HS-5 (cell line): ENCODE measurements around the gene LYST.
"Not testable (repeated sequence)": the region's sequence is repeated elsewhere in the genome, so short reads cannot be mapped to it uniquely, and the experiment has no call there.

Experiments
- DNase-seq: peaks from one replicate; pipeline ENCODE4 v3.0.0-alpha.2; 2012; ENCODE audit warnings: low read depth

LYST gene

DNA sequence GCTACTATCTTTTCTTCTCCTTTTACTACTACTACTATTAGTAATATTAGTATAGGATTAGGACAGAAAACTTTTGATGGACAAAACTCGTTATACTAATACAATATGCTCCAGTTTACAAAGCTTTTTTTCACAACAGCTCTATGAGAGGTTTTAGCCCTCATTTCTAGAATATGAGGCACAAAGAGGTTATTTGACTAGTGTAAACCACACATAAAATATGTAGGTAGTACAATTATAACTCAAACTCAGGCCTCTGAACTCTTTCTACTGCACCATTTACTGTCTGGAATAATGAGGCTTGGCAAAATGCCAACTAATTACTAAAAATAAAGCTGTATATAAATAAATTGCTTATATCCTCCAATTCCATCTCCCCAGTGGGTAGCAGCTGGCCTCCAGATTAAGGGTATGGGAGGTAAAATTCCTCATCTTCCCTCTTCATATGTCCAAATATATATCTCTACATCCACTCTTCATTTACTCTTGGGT is 99.9 kb downstream of the LYST start:
- DNase-seq = no peak

DNA sequence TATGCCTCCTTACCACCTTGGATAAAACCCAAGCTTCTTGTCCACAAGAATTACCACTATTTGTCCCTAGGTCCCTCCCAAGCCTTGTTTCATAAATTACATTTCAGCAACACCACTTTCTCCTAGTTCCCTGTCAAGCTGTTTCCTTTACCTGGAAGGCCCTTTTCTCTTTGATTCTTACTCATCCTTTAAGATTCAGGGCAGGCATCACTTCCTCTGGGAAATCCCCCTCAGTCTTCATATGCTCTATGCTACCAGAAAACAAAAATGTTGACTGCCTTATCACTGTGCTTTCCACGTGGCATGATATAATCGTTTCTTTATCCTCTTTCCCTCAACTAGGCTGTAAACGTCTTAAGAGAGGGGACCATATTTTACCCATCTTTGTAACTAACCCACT is 102.7 kb downstream of the LYST start:
- DNase-seq = no peak

DNA sequence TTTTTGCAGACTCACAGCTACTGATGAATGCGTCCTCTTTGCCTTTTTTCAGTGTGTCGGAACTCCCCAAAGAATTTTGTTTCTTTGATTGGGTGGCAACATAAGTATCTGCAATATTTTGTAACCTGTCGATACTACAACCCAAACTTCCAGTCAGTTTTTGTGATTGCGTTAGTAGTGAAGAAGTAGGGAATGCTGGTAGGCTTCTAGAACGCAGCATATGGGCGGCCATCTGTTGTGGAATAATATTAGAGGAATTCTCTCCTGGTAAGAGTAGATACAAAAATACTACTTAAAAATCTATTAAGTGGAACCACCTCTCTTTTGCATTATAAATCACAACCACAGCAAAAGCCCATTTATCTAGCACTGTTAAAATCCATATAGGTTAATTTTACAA is 107.4 kb downstream of the LYST start:
- no peak for DNase-seq

DNA sequence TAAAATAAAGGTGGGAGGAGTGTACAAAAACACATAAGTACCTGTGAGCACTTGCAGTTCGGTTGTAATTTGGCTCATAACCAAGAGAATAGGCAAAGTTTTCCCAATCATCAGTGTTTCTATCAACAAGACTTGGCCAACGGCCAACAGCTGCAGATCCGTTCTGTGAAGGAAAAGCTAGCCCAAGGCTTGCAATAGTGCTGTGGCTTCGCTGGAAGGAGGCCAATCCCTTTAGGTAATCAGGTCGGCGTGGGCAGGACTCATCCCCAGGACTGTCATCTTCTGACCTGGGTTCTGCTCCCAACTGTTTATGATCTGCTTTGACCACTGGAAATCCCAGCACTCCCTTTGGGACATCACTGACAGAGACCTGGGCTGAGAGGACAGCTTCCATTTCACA is 107.8 kb downstream of the LYST start:
- DNase-seq = no peak

DNA sequence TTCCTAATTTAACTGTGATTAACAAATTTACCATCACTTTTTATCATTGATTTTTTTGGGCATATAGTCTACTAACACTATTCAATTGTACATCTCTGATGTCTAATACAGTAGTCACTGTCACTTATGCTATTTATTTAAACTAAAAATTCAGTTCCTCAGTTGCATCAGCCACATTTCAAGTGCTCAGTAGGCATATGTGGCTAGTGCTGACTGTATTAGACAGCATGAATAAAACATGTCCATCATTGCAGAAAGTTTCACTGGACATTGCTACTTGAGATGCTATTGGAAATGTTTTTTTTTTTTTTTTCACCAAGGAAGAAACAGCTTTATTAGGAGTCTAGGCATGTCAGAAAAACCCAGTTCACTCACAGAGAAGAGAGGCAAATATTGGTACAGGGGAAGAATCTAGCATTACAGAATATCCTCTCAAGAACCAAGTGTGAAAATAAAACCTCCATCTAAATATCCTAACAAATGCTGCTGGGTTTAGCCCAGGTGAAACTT is 109.1 kb downstream of the LYST start:
- no peak for DNase-seq

DNA sequence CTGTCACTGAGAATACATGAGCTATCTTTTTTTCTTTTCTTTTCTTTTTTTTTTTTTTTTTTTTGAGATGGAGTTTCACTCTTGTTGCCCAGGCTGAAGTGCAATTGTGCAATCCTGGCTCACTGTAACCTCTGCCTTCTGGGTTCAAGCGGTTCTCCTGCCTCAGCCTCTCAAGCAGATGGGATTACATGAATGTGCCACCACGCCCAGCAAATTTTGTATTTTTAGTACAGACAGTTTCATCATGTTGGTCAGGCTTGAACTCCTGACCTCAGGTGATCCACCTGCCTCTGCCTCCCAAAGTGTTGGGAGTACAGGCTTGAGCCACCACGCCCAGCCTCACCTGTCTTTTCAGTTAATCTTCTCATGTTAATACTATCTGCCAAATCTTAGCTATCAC is 112.5 kb downstream of the LYST start:
- DNase-seq = not testable (repeated sequence)

DNA sequence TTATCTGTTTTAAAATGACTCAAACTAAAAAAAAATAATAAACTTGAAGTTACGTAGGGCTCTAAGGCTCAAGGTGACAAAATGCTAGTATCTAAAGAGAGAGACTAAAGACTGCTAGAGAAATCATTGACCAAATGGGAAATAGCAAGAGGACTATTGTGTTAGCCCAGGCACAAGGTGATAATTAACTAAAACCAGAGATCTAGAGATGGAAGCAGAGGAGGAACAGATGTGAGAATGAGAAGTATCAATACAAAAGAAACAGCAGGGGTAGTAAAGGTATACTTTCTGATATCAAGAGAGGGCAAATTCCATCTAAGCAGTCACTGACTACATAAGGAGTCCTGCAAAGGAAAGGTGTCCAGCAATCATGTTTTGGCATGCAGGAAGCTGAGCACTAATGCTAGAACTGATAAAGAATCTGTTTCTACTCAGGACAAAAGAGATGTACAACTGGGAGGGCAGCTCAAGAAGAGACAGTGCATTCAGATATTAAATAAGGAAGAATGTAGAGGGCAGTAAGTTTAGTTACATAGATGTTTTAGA is 116.9 kb downstream of the LYST start:
- DNase-seq = no peak

DNA sequence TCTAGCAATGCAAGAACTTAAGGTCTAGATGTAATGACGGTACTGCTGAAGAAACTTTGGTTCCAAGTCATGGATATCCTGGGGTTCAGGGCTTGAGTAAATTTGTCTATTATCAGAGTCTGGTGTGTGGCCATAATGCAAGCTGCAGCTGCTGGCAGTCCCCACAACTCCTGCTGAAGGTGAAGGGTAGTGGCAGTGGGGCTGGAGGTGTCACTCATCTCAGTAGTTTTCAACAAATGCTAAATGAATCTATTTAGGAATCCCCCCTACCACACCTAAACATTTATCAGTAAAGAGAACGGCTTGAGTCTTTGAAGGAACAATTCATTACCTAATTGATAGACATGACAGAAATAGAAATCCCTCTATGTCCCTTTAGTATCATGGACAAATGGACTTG is 118.0 kb downstream of the LYST start:
- no peak for DNase-seq

DNA sequence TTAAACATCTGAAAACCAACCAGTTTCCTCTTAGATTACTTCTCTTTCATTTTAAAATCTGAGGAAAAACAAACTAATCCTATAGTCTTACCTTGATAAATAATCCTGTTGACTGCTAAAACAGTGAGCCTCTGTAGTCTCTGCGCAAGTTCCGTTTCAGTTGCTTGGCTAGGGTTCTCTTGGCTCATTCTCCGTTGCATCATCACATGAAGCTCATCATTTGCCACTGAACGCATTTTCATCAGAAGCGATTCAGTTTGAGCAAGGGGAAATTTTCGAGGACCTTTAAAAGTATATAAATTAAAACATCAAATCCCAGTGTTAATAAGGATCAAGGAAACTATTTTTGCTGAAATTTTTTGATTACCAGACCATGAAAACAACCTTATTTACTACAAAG is 120.5 kb downstream of the LYST start:
- DNase-seq = no peak

DNA sequence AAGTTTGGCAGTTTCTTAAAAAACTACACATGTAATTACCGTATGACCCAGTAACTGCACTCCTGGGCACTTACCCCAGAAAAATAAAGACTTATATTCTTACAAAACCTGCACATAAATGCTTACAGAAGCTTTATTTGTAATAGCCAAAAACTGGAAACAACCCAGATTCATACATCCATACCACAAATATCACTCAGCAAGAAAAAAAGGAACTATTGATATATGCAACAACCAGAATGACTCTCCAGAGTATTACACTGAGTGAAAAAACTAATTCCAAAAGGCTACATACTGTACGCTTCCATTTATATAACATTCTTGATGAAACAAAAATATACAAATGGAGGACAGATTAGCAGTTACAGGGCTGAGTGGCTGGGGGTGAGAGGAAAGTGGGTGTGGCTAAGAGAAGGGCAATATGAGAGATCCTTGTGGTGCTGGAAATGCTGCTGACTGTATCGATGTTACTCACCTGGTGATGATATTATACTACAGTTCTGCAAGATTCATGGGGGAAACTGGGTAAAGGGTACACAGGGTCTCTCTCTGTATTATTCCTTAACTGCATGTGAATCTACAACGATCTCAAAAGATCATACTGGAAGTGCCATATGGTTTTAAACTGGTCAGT is 121.1 kb downstream of the LYST start:
- DNase-seq = no peak

DNA sequence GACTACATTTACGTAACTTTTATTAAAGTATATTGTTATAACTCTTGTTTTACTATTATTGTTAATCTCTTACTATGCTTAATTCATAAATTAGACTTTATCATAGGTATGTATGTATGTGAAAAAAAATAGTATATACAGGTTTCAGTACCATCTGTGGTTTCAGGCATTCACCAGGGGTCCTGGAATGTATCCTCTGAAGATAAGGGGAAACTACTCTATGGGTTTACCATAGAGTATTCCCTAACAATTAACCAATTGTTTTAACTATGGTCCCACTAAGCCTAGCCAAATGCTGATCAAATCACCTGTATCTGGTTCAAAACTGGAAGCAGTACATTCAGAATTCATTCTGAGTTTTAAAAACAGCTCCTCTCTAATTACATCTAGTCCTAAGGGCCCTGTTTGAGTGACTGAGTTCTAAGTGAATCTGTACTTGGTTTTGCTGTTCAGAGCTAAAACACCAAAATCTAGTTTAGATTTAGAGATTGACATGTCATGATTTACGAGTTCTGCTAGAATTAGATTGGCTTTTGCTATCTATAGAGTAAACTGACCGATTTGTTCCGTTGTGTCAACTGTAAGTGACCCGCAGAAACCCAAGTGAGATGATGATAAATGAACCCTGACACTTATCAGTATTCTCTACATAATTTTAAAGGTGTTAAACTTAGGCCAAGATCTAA is 123.6 kb downstream of the LYST start:
- no peak for DNase-seq

DNA sequence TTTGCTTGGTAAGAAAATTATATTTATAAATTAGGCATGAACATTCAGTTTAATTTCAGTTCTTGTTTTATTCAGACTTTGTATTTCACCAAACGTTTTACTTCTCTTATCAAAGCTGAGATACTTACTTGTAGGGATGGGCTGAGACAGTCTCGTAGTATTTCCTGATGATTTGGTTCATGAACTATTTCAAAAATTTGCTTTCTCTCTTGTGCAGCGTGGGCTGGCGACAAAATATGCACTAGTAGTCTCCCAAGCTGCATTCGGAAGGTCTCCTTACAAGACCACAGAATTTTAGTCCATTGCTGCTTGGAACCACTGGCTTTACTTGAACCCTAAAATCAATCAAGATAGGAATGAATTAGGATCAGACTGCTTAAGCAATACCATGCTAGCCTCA is 125.4 kb downstream of the LYST start:
- peak; percentile 69 for DNase-seq

DNA sequence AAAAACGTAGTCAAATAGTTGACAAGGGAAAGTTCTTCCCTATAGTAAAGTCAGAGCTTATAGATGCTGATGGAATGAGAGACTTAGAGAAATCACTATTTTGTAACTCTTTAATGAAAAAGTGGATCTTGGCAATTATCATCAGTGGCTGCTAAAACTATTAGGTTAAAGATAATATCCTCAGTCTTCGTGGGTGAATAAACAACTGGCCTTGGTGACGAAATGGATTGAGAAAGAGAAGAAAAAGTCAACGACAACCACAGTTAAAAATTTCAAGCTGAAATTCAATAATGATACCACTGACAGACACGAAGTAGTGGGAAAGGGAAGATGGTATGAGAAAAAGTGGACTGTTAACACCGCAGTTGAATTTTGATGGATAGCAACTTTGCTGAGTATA is 127.1 kb downstream of the LYST start:
- no peak for DNase-seq

DNA sequence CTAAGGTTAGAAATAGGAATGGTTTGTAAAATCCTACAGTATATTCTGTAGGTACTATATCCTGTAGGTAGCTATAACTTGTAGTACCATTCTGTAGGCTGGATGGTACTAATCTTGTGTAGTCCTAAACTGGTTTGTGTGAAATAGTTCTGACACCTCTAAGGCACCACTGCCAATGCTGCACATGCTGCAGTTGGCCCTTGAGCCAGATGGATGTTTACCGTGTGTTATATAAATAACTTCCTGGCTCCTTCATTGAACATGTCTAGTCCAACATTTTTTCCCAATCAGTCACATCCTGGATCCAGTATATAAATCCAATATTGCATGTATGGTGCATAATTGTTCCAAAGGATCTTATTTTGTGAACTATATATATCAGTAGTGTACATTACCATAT is 127.6 kb downstream of the LYST start:
- peak; percentile 65 for DNase-seq

DNA sequence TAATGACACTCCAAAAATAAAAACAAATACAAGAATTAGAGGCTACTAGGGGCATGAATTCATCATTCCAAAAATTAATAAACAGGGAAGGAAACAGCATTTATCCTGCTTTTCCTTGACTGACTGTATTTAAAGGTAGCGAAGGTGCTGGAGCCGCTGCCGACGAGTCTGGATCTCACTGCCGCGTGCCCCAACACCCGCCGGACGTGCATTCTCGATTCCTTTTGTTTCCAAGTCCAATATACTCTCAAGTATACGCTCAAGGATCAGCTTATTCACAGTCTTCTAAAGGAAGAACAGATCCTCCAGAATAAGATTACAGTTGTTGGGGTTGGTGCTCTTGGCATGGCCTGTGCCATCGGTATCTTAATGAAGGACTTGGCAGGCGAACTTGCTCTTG is 129.0 kb downstream of the LYST start:
- DNase-seq = no peak

DNA sequence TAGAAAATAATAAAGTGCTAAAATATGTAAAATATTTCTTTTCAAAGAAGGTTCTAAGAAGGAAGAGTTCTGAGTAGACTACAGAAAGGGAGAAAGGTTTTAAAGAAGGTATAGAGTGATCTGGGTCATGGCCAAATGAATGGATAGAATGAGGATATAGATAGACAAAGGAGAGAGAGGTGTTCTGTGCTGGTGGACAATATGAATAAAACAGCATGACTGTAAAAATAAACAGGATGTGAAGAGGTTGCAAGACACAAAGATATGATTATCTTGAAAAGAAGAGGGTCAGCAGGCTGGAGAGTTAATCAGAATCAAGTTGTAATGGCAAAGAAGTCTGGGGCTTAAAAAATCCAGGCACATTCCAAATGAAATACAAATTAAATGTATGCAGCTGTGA is 130.4 kb downstream of the LYST start:
- DNase-seq = no peak

DNA sequence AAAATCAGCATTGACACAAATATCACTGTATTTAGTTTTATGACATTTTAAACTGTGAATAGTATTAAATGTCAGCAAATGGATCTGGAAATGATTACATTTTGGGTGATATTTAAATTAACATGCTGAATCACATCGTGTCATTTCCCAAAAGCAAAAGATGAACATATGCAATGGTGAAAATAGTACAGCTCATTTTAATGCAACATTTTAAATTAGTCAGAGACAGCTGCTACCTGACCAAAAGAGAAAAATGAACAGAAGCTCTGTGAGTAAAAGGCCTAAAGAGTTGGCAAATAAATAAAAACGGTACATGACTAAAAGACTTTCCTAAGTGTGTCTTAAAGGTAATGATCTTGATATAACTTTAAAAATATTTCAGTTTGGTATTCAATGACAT is 131.1 kb downstream of the LYST start:
- DNase-seq = peak; percentile 56

DNA sequence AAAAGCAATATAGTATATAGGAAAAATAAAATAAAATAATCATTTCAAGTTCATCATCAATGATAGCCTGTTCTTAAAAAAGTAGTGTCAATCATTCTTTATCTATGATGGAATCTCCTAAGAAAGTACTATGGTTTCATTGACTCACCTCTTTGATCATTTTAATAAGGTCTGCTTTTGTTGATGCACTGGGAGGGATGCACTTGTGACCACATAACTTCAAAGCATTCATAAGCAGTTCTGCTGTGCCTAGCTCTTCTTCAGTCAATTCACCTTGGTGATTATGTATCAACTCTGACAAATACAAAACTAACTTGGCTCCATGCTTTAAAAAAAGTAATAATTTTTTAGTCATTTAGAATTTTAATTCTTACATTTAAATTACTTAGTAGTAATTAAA is 132.4 kb downstream of the LYST start:
- no peak for DNase-seq

DNA sequence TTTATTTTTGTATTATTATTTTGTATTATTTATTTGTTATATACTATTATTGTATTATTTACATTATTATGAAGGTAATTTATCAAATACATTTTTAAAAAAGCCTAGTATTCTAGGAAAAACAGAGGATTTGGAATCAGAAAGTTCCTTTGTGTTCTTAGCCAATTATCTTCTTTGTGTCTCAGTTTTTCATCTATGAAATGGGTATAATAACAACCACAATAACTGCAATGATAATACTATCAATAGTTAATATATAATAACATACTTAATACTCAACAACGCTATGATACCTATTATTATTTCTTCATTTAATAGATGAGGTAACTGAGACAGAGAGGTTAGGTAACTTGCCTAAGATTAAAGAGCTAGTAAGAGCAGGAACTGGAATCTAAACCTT is 136.7 kb downstream of the LYST start:
- DNase-seq = no peak

DNA sequence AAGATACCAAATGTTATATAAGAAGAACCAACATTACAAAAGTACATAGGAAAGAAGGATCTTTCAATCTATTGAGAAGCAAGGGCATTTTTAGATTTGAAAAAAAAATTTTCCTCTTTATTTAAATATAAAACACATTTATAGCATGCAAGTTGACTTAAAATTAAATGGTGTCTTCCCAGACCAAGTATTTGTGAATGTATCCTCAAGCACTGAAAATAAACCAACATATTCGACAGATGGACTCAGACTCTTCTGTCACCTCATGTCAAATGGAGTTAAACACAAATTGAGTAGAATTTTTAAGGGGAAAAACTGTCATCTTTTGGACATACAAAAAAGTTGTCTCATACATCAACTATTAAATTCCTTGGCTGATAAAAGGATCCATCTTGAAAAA is 140.1 kb downstream of the LYST start:
- DNase-seq = no peak

DNA sequence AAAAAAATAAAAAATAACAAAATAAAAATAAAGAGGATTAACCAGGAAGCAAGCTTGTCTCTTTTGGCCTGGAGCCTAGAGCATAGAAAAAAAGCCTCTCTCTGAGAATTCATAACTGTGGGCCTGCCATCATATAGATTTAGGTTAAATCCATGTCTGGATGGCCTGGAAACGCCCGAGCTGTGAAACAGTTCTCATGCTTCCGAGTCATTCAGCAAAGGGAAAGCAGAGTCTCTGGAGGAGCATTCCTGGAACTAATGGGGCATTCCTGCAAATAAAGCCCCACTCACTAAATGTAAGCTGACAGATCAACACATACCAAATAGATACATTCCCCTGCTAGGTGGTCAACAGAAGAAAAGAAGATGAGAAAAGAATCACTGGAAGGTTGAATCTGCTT is 141.3 kb downstream of the LYST start:
- no peak for DNase-seq

DNA sequence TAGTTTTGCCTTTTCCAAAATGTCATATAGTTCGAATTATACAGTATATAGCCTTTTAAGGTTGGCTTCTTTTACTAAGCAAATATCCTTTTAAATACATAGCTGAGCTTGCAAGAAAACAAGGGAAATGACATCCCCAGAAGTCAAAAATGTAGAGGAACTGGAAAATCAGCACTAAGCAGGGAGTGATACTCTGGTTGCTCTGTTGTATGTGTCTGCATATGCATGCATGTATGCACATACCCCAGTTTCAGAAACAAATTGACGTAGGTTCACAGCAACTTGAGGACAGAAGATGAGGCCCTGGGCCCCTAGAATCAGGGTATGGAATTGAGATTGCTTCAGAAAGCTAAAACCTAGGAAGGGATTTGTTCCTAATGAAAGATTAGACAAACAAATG is 142.0 kb downstream of the LYST start:
- no peak for DNase-seq

DNA sequence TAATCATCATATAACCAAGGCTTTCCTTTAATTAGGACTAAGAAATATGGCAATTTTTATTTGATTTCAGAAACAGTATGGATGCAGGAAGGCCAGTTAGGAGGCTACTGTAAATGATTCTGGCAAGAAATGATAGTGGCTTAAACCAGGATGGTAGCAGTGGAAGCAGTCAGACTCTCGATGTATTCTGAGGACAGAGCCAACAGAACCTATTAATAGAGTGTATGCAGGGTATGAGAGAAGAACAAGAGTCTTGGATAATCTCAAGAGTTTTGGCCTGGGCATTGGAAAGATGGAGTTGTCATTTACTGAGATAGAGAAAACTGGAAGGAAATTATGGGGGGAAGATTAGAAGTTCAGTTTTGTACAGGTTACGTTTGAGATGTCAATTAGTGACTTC is 143.8 kb downstream of the LYST start:
- no peak for DNase-seq

DNA sequence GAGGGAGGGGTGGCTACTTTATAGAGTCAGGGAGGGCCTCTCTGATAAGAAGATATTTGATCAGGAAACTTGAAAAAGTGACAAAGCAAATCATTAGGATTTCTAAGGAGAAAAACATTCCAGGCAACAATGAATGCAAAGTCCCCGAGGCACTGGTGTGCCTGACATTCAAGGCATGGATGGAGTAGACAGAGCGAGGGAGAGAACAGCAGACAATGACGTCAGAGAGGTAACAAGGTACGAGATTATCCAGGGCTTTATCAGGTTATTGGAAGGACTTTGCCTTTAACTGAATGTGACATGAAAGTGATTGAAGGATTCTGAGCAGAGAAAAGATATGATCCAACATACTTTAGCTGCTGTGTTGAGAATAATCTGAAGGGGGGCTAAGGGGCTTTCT is 144.7 kb downstream of the LYST start:
- DNase-seq = no peak
